H1 (cell line): ENCODE results near the gene GJD4. TPM values are rescaled to one million over a fixed set of nuclear protein-coding genes. Genes with fewer than 3 reads are reported as not detected.

ENCODE experiments used
- ASH2L ChIP-seq: fragments of 200-600, 300-600 bp; sonication (generic); IDR thresholded peaks from one replicate; pipeline ENCODE4 v1.7.1; 2017; ENCODE audit warnings: low read length
- BACH1 ChIP-seq: IDR thresholded peaks from 2 replicates; pipeline ENCODE4 v1.6.1; 2012; ENCODE audit warnings: low read length, improper control_type of control experiment
- BRCA1 ChIP-seq: IDR thresholded peaks from 2 replicates; pipeline ENCODE4 v1.6.1; 2012; ENCODE audit warnings: low read depth, low read length, improper control_type of control experiment
- CBX8 ChIP-seq: fragments of 300-800, 300-1000 bp; sonication (generic); IDR thresholded peaks from 2 replicates; pipeline ENCODE4 v1.7.1; 2016; ENCODE audit warnings: low read depth, low read length, borderline replicate concordance
- CHD1 ChIP-seq: IDR thresholded peaks from 2 replicates; pipeline ENCODE4 v1.6.1; 2012; ENCODE audit warnings: low read depth, low read length, improper control_type of control experiment
- EZH2 ChIP-seq: fragments of 200-600 bp; sonication (generic); IDR thresholded peaks from 2 replicates; pipeline ENCODE4 v1.7.1; 2012; ENCODE audit warnings: low read depth, mild to moderate bottlenecking, moderate library complexity, low read length, inconsistent platforms; ENCODE audit not compliant: severe bottlenecking
- GABPA ChIP-seq: IDR thresholded peaks from 2 replicates; pipeline ENCODE4 v1.6.1; 2011; ENCODE audit warnings: mild to moderate bottlenecking, low read length, moderate library complexity, borderline replicate concordance; ENCODE audit not compliant: insufficient read depth
- HDAC6 ChIP-seq: IDR thresholded peaks from one replicate; pipeline ENCODE4 v1.7.1; 2012; ENCODE audit warnings: low read depth, mild to moderate bottlenecking, inconsistent platforms, low read length, moderate library complexity
- JUN ChIP-seq: IDR thresholded peaks from 2 replicates; pipeline ENCODE4 v1.6.1; 2011; ENCODE audit warnings: low read depth, mild to moderate bottlenecking, improper control_type of control experiment, low read length
- KDM4A ChIP-seq: IDR thresholded peaks from one replicate; pipeline ENCODE4 v1.7.1; 2012; ENCODE audit warnings: low read depth, mild to moderate bottlenecking, moderate library complexity, low read length, inconsistent platforms; ENCODE audit not compliant: severe bottlenecking
- MAX ChIP-seq: IDR thresholded peaks from 2 replicates; pipeline ENCODE4 v1.6.1; 2012; ENCODE audit warnings: inconsistent platforms
- POLR2A ChIP-seq, 2 experiments: IDR thresholded peaks; 1 replicate in 1 of 2; 2 replicates in 1 of 2; pipeline ENCODE4 v1.6.1; 2011; ENCODE audit warnings: low read depth in 2 of 2, low read length in 2 of 2, mild to moderate bottlenecking in 2 of 2; ENCODE audit errors: control extremely low read depth in 1 of 2
- RAD21 ChIP-seq, 2 experiments: IDR thresholded peaks in 1 of 2; conservative IDR thresholded peaks in 1 of 2; 2 replicates each; pipeline ENCODE4 v1.6.1; 2011; ENCODE audit warnings: low read depth in 2 of 2, low read length in 2 of 2, improper control_type of control experiment in 1 of 2, inconsistent platforms in 1 of 2, mild to moderate bottlenecking in 1 of 2, moderate library complexity in 1 of 2
- RFX5 ChIP-seq: IDR thresholded peaks from 2 replicates; pipeline ENCODE4 v1.6.1; 2011; ENCODE audit warnings: low read depth, low read length, improper control_type of control experiment, borderline replicate concordance
- SIRT6 ChIP-seq: IDR thresholded peaks from one replicate; pipeline ENCODE4 v1.7.1; 2012; ENCODE audit warnings: low read length, inconsistent platforms
- SIX5 ChIP-seq: IDR thresholded peaks from 2 replicates; pipeline ENCODE4 v1.6.1; 2011; ENCODE audit warnings: mild to moderate bottlenecking, low read depth, low read length
- SP2 ChIP-seq: IDR thresholded peaks from 2 replicates; pipeline ENCODE4 v1.6.1; 2012; ENCODE audit warnings: mild to moderate bottlenecking, low read length, inconsistent platforms
- SP4 ChIP-seq: IDR thresholded peaks from 2 replicates; pipeline ENCODE4 v1.6.1; 2012; ENCODE audit warnings: low read length, inconsistent platforms
- polyA plus RNA-seq, 7 experiments: library from polyadenylated mRNA; depleted of rRNA in 3 of 7; stranded (reverse) in 5 of 7; unstranded in 2 of 7; fragments of >200 nt in 5 of 7; fragments of 200-250 nt in 2 of 7; gene quantifications; 1 replicate in 5 of 7; 2 replicates in 1 of 7; 4 replicates in 1 of 7; pipeline versions ENCODE4 v1.2.1 to v1.2.3, GENCODE V29; 2011 to 2013; ENCODE audit warnings: missing spikeins in 2 of 7, mixed read lengths in 2 of 7
- total RNA-seq: library from RNA; stranded (reverse); fragmentation: NEBNext Ultra II Directional; extraction: Animal tissue kit (Norgen Biotek cat#: 25700); gene quantifications from 2 replicates; pipeline ENCODE4 v1.2.1, GENCODE V29; 2021
- TF ChIP-seq, protein P1 (sequence below), 3 experiments: IDR thresholded peaks; 1 replicate in 2 of 3; 2 replicates in 1 of 3; pipeline versions ENCODE4 v1.5.1 to v1.6.1; 2011; ENCODE audit warnings: low read length in 3 of 3, mild to moderate bottlenecking in 3 of 3, inconsistent platforms in 2 of 3, low read depth in 1 of 3, moderate library complexity in 1 of 3; ENCODE audit not compliant: insufficient read depth in 1 of 3; ENCODE audit errors: control extremely low read depth in 1 of 3

The GJD4 gene
- total and polyA plus RNA-seq, 2 of the 8 experiments (the other 6 are each of a cell fraction or from before 2014, with no cell fraction given), result not detected

DNA sequence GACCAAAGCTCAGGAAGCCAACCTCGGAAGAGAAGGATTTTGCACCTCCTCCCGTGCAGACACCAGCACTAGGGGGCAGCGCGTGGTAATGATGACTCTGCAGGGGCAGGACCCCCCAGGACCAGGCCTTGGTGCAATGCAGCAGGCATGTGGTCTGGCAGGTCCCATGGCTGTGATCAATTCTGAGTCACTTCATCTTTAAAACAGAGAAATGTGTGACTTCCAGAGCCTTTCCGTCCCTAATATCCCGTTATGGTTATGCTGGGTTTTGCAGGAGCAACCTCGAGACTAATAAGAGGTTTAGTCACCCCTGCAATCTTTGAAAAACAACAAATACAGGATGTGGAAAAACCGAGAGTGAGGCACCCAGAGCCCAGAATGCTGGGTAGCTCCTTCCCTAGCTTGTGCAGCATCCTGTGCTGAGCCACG, 30.2 kb upstream of the GJD4 start (continued):
- TF ChIP-seq CHD1 (no peak), GABPA (no peak), SP4 (no peak), SIRT6 (no peak), POLR2A (IDR thresholded peaks at IDR 0.05; ENCODE audit: control extremely low read depth in 1 of 2, low read depth in 2 of 2, low read length in 2 of 2) (no peak), RFX5 (no peak), BRCA1 (no peak), CBX8 (no peak), HDAC6 (no peak), SP2 (no peak), SIX5 (no peak), BACH1 (peak; percentile 57; the same call in 1 of the 2 replicates), EZH2 (no peak), KDM4A (no peak), RAD21 (IDR thresholded peaks at IDR 0.05 in 1 of 2, conservative IDR thresholded peaks at IDR 0.05 in 1 of 2; ENCODE audit: low read depth in 2 of 2, low read length in 2 of 2) (peak; percentile 40 to 50; a peak in 3 of 4 replicates), JUN (no peak), MAX (peak; percentile 44; the same call in 1 of the 2 replicates), ASH2L (no peak)
- TF ChIP-seq, protein P1, sequence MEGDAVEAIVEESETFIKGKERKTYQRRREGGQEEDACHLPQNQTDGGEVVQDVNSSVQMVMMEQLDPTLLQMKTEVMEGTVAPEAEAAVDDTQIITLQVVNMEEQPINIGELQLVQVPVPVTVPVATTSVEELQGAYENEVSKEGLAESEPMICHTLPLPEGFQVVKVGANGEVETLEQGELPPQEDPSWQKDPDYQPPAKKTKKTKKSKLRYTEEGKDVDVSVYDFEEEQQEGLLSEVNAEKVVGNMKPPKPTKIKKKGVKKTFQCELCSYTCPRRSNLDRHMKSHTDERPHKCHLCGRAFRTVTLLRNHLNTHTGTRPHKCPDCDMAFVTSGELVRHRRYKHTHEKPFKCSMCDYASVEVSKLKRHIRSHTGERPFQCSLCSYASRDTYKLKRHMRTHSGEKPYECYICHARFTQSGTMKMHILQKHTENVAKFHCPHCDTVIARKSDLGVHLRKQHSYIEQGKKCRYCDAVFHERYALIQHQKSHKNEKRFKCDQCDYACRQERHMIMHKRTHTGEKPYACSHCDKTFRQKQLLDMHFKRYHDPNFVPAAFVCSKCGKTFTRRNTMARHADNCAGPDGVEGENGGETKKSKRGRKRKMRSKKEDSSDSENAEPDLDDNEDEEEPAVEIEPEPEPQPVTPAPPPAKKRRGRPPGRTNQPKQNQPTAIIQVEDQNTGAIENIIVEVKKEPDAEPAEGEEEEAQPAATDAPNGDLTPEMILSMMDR (IDR thresholded peaks at IDR 0.05; ENCODE audit: control extremely low read depth in 1 of 3, insufficient read depth in 1 of 3, low read depth in 1 of 3, low read length in 3 of 3), result peak; percentile 46 to 67 (median 58)
